Fibroblast of lung (primary cell): ENCODE measurements around the gene CHST3.

ENCODE experiments used
- EZH2 ChIP-seq: IDR thresholded peaks from 2 replicates; pipeline ENCODE4 v1.5.1; 2012; ENCODE audit warnings: low read length, control low read depth, mild to moderate bottlenecking; ENCODE audit errors: missing control alignments
- TF ChIP-seq, protein P1 (sequence below), 2 donors: IDR thresholded peaks in 1 of 2; conservative IDR thresholded peaks in 1 of 2; 1 replicate in 1 of 2; 2 replicates in 1 of 2; pipeline ENCODE4 v1.5.1; 2011 to 2012; ENCODE audit warnings: low read length in 2 of 2, control low read depth in 1 of 2, inconsistent platforms in 1 of 2, low read depth in 1 of 2, mild to moderate bottlenecking in 1 of 2

DNA sequence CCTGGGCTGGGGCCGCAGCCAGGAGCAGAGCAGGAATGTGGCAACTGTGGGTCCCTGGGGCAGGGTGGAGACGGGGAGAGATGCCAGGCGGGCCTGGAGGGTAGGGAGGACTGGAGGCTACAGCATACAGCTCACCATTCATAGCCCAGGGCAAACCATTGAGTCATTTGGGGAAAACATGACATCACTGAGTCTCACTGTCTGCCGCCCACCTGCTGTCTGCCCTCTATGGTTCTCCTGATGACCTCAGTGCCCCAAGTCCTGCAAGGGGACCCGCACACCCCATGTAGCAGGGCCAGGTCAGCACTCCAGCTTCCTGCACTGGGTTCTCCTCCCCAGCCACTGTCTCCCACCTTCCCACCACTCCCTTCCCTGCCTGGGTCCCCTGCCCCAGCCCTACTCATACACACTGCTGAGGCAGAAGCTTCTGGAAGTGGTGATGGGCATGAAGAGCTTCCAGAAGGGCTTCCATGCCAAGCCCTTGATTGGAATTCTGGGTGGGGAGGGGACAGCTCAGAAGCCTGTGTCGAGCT is 10.4 kb downstream of the CHST3 start:
- TF ChIP-seq, protein P1, sequence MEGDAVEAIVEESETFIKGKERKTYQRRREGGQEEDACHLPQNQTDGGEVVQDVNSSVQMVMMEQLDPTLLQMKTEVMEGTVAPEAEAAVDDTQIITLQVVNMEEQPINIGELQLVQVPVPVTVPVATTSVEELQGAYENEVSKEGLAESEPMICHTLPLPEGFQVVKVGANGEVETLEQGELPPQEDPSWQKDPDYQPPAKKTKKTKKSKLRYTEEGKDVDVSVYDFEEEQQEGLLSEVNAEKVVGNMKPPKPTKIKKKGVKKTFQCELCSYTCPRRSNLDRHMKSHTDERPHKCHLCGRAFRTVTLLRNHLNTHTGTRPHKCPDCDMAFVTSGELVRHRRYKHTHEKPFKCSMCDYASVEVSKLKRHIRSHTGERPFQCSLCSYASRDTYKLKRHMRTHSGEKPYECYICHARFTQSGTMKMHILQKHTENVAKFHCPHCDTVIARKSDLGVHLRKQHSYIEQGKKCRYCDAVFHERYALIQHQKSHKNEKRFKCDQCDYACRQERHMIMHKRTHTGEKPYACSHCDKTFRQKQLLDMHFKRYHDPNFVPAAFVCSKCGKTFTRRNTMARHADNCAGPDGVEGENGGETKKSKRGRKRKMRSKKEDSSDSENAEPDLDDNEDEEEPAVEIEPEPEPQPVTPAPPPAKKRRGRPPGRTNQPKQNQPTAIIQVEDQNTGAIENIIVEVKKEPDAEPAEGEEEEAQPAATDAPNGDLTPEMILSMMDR (conservative IDR thresholded peaks at IDR 0.05 in 1 of 2, IDR thresholded peaks at IDR 0.05 in 1 of 2; ENCODE audit: low read depth in 1 of 2, low read length in 2 of 2): no peak
- no peak for TF ChIP-seq EZH2
